GM21381 (cell line): ENCODE results near the gene SMG9.

Experiments used
- ATAC-seq: cut with Tn5 transposase; IDR thresholded peaks from one replicate; pipeline ENCODE4 v1.9.1; 2021; ENCODE audit warnings: mild to moderate bottlenecking, moderate library complexity; ENCODE audit not compliant: unreplicated experiment

Gene SMG9, protein sequence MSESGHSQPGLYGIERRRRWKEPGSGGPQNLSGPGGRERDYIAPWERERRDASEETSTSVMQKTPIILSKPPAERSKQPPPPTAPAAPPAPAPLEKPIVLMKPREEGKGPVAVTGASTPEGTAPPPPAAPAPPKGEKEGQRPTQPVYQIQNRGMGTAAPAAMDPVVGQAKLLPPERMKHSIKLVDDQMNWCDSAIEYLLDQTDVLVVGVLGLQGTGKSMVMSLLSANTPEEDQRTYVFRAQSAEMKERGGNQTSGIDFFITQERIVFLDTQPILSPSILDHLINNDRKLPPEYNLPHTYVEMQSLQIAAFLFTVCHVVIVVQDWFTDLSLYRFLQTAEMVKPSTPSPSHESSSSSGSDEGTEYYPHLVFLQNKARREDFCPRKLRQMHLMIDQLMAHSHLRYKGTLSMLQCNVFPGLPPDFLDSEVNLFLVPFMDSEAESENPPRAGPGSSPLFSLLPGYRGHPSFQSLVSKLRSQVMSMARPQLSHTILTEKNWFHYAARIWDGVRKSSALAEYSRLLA

DNA sequence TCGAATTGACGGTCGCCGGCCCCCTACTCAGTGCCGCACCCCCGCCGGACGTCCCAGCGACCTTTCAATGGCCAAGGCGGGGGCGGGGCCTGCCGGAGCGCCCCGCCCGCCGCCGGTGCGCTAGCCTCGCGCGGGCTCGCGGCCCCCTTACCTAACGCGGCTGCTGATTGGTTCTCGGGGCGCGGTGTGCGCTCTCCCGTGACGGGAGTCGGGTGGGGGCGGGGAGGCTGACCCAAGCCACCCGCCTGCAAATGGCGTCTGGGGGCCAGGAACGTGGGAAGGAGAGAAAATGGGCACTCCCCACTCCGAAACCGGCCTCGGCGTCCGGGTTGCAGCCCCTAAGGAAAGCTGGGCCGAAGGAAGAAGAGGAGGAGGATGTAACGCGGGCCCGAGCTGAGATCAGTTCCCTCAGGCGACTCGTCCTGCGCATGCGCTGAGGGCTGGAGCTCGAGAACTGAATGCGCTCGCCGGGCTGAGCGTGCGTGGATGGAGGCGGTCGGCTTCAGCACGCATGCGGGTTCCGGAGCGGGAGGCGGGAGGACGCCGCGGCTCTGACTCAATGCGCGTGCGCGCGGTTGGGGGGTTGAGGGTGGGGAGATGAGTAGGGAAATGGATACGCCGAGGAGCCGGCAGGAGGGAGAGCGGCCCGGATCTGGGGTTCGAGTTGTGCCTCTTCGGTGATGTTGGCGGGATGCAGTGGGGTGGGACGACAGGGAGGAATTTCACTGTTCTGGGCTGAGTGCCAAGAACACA lies at the start of gene SMG9:
Gene SMG9, minus strand, starts transcription at position 460 of the 753 bp plus-strand sequence. CDS start 4,221 bp downstream, outside the sequence.
- peak; percentile 53 for ATAC-seq

- ATAC-seq: no peak
These were observed 49.7 kb upstream of the SMG9 start for GRCh38 chr19:43804432-43804831.

DNA sequence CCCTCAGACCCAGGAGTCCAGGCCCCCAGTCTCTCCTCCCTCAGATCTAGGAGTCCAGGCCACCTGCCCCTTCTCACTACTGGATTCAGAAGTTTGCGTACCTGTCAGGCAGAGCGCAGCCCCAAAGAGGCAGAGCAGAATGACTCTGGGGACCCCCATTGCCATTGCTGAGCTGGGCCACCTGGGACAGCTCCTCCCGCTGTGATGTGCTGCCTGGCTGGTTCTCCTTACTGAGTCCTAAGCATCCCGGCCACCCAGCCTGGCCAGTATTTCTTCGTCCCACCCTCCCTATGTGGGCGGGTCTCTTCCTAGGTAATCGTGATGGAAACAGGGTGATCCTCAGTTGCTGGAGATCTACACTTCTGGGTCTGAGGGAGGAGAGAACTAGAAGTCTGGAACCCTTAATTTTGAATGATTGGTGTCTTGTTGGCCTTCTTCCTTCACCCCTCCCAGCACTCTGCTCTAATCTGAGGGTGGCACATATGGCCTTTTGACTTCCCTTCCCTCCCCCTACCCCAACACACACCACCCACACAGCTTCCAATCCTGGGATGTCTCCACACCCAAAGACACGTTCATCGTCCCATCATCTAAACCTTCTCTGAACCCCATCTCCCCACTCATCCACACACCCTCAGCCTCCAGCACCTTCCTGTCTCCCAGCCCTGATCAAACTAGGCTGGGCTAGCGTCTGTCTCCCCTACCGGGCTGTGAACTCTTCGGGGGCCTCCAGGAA lies 47.6 kb upstream of the SMG9 start, which contains the start of gene LYPD5:
Gene LYPD5, minus strand, starts transcription at position 232 of the 736 bp plus-strand sequence. Its CDS starts 67 bp downstream, at position 165.
- no peak for ATAC-seq

DNA sequence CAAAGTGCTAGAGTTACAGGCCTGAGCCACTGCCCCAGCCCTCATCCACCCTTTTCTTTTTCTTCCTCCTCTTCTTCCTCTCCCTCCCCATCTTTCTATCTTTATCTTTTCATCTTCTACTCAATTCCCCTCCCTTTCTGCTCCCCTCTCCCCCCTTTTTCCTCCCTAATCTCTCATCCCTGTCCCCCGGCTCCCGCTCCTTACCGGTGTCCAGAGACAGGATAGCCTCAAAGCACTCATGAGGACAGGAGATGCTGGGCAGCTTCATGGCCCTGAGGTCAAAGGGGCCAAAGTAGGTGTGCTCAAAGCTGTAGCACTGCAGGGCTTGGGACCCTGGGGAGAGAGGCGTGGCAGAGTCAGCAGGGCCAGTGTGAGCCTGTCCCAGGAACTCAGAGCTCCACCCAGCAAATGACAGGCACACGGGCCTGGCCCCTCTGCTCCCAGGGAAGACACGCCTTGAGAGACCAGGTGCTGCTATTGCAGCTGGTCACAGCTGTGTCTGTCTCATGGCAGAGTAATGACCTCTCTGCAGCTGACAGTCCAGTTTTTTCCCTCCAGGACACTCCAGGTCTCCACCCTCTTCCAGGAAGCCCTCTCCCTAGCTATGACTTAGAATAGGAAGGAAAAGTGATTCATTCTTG lies 44.9 kb upstream of the SMG9 start:
- ATAC-seq: no peak

DNA sequence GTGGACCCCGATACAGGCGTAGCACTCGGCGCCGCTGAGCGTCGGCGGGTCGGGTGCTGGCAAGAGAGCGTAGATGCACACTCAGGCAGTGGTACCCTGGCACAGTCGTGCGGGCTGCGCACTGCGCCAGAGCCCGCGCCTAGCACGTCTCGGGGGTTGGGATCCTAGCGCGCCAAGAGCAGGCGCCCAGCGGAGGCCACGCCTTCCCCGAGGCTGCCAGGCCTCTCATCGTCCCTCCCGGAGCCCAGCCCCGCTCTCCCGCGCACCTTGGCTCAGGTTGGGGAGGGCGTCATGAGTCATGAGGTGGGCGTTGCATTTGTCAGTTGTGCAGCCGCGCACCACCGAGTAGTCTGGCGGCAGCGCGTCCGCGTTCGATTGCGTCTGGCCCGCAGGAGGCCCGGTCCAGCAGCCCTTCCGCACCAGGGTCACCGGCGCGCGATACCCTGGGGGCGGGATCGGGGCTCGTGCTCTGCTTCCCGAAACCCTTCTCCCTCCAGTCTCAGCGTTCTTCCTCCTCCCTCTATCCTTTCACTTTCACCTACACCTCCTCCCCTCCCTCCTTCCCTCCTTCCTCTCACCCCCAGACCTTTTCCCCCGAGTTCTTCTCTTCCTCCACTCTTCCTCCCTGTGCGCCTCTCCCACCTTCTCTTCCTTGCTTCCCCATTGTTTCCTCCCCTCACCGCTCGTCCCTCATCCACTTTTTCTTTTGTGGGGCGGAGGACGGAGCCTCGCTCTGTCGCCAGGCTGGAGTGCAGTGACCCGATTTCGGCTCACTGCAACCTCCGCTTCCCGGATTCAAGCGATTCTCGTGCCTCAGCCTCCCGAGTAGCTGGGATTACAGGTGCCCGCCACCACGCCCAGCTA lies 44.0 kb upstream of the SMG9 start:
- ATAC-seq: no peak

- no peak for ATAC-seq
These were observed 43.3 kb upstream of the SMG9 start for GRCh38 chr19:43798026-43798545.

GRCh38 chr19:43797556-43797955 lies 42.8 kb upstream of the SMG9 start:
- no peak for ATAC-seq

DNA sequence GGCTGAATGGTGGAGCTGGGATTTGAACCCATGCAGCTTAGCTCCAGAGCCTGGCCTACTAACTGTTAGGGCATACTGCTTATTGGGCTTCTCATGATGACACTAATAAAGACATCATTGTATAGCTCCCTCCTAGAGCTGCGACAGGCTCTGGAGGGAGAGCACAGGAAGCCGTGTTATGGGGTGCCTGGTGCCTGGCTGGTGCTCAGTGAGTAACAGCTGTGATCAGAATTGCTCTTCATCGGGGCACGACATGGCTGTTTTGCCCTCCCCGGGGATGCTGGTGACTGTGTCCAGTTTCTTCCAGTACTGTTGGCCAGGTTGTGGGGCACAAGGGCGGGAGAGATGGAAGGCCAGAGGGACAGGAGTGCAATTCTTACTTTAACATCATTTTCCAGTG lies 42.4 kb upstream of the SMG9 start:
- no peak for ATAC-seq

- no peak for ATAC-seq
These were observed 35.8 kb upstream of the SMG9 start for GRCh38 chr19:43790587-43790986.

DNA sequence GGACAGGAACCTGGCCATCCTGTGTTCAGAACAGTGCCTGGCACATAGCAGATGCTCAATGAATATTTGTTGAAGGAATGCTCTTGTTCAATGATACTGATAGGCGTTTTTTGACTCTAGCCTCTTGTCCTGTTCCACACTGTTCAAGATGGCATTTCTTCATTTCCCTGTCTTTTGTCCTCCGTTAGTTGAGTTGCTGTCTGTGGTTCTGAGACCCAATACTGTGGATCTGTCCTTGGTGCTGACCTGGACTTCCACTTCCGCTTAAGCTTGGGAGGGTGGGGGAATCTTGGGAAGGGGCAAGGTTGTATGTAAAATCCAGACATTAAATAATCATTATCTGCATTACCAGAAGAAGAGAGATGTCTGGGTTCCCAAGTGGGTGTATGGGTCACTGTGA lies 34.3 kb upstream of the SMG9 start:
- ATAC-seq: no peak

GRCh38 chr19:43786665-43787064 lies 31.9 kb upstream of the SMG9 start:
- ATAC-seq: no peak

- ATAC-seq: no peak
These were observed 30.4 kb upstream of the SMG9 start for GRCh38 chr19:43784981-43785808.

DNA sequence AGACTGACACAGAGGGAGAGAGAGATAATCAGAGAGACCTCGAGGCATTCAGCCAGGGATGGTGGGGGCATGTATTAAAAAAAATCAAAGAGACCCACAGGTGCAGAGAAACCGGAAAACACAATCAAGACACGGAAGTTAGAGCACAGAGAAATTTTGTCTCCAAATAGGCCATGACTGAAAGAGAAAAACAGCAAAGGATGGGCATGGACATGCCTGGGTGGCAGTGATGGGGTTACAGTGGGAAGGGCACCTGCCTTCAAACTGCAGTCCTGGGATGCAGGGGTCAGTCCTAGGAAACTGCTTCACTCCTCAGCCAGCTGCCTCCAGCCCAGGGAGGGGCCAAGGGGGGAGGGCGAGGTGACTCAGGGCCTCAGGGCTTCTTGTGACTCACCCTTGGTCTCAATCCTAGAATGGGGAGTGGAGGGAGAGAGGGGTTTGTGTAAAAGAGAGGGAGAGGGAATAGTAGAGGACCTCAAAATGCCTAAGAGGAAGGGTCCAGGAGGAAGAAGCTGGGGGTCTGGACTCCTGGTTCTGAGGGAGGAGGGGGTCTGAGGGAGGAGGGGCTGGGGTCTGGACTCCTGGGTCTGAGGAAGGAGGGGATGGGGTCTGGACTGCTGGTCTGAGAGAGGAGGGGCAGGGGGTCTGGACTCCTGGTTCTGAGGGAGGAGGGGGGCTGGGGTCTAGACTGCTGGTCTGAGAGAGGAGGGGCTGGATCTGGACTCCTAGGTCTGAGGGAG lies 29.6 kb upstream of the SMG9 start:
- ATAC-seq: no peak

DNA sequence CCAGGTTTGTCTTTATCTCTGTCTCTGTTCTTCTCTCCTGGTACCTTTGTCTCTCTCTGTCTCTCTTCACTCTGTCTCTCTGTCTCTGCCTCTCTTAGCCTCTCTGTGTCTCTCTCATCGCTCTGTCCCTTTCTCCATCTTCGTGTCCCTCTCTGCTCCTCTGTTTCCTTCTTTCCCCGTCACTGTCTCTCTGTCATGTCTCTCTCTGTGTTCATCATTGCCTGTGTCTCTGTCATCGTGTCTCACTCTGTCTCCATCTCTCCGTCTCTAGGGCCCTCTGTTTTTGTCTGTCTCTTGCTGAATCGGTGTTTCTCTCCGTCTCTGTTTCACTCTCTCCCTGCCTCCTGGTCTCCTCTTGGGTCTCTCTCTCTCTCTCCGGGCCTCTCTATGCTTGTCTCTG lies 28.9 kb upstream of the SMG9 start:
- ATAC-seq: no peak

DNA sequence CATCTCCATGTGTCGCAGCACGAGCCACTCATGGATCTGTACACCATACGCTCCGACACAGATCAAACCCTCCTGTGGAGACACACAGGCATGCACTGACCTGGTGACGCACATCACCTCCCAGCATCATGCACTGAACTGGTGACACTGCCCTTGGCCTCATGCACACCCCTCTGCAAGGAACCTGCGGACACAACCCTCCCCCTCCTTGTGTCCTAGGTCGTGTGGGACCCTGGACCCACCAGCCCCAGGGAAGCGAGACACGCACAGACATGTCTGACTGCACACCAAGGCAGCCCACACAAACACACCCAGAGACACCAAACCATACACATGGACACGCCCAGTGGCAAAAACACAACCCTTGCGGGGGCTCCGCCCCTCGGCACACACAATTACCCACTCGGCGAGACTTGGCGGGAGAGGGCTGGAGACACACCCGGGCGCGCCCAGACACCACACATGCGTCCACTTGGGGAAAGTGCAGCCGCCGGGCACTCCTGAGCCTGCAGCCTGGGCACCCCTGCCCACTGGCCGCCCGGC lies 28.0 kb upstream of the SMG9 start:
- no peak for ATAC-seq

DNA sequence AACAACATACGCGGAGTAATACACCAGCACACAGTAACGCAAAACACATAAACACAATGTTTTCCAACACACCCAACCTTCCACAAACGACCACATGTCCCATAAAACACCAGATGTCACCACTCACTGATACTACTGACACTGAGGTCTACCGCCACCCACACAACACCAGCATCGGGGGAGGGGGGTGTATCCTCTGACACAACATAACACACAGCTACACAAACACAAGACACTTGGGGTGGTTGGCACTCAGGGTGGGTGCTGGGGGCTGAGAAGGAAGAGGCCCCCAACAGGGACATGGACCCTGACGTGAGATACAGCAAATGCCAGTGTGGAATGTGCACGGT lies 27.5 kb upstream of the SMG9 start:
- ATAC-seq: no peak

GRCh38 chr19:43781630-43782310 lies 27.0 kb upstream of the SMG9 start:
- ATAC-seq: no peak
